PC-3 (cell line): ENCODE results near the gene CORO6. TPM values are rescaled to one million over a fixed set of nuclear protein-coding genes. Genes with fewer than 3 reads are reported as not detected.

Experiments
- ATAC-seq: fragments of 200-7000 bp; cut with Tn5 transposase; 2 replicates; pipeline ENCODE4 v1.9.1; 2020; ENCODE audit warnings: mild to moderate bottlenecking, moderate library complexity
- BruUV-seq: library from RNA; stranded (reverse); fragments of 400-500 nt; replicated peaks from 2 replicates; lab custom pipeline; 2021; lab: Mats Ljungman, UMichigan
- CTCF ChIA-PET: fragments of 300-600 bp; sonication (Branson Sonifier 250); formaldehyde crosslinking; loops from one replicate; lab custom pipeline; 2022; ENCODE audit warnings: antibody characterized with exemption; lab: Charles Lee
- POLR2A ChIA-PET: fragments of 300-600 bp; sonication (Branson Sonifier 250); formaldehyde crosslinking; loops from one replicate; lab custom pipeline; 2022; ENCODE audit warnings: antibody characterized with exemption; ENCODE audit not compliant: unreplicated experiment; lab: Charles Lee
- DNase-seq: peaks from one replicate; pipeline ENCODE4 v3.0.0-alpha.2; 2015
- H2AFZ ChIP-seq: fragments of 300-600 bp; sonication (generic); 2 replicates; pipeline ENCODE4 v1.6.0; 2016; ENCODE audit warnings: antibody characterized with exemption, low read length
- H3F3A ChIP-seq: fragments of 300-600 bp; sonication (generic); one replicate; pipeline ENCODE4 v1.6.0; 2017; ENCODE audit warnings: antibody characterized with exemption, low read length, control low read depth, mild to moderate bottlenecking; ENCODE audit not compliant: unreplicated experiment
- H3K27ac ChIP-seq: fragments of 300-600 bp; sonication (generic); 2 replicates; pipeline ENCODE4 v1.5.1; 2016; ENCODE audit warnings: mild to moderate bottlenecking, low read length
- H3K27me3 ChIP-seq: fragments of 300-600 bp; sonication (generic); 2 replicates; pipeline ENCODE4 v1.6.1; 2016; ENCODE audit warnings: low read length, mixed read lengths
- H3K36me3 ChIP-seq: fragments of 300-600 bp; sonication (generic); 2 replicates; pipeline ENCODE4 v1.6.1; 2016; ENCODE audit warnings: low read depth, mixed run types, low read length, mixed read lengths
- H3K4me1 ChIP-seq: fragments of 300-600 bp; sonication (generic); 2 replicates; pipeline ENCODE4 v1.5.1; 2016; ENCODE audit warnings: low read length; ENCODE audit not compliant: insufficient read depth
- H3K4me2 ChIP-seq: fragments of 300-600 bp; sonication (generic); 2 replicates; pipeline ENCODE4 v1.6.0; 2016; ENCODE audit warnings: low read length
- H3K4me3 ChIP-seq: fragments of 300-600 bp; sonication (generic); 2 replicates; pipeline ENCODE4 v1.5.1; 2016; ENCODE audit warnings: mild to moderate bottlenecking, low read length, mixed read lengths
- H3K79me2 ChIP-seq: fragments of 300-600 bp; sonication (generic); 2 replicates; pipeline ENCODE4 v1.6.1; 2017; ENCODE audit warnings: low read length, mixed read lengths
- H3K9ac ChIP-seq: fragments of 300-600 bp; sonication (generic); 2 replicates; pipeline ENCODE4 v1.6.0; 2016; ENCODE audit warnings: mild to moderate bottlenecking, low read length
- H3K9me2 ChIP-seq: fragments of 300-600 bp; sonication (generic); replicated peaks from 2 replicates; pipeline ENCODE4 v1.6.1; 2016; ENCODE audit warnings: mixed run types, low read length, mixed read lengths
- H3K9me3 ChIP-seq: fragments of 300-600 bp; sonication (generic); 2 replicates; pipeline ENCODE4 v1.6.1; 2016; ENCODE audit warnings: low read length, mixed read lengths
- H4K20me1 ChIP-seq: fragments of 300-600 bp; sonication (generic); 2 replicates; pipeline ENCODE4 v1.6.1; 2016; ENCODE audit warnings: low read length, mixed read lengths
- EZH2 ChIP-seq: fragments of 300-600 bp; sonication (generic); IDR thresholded peaks from one replicate; pipeline ENCODE4 v1.6.1; 2017; ENCODE audit warnings: antibody characterized with exemption, mild to moderate bottlenecking, low read length; ENCODE audit not compliant: unreplicated experiment
- EZH2phosphoT487 ChIP-seq: fragments of 300-600 bp; sonication (generic); IDR thresholded peaks from 2 replicates; pipeline ENCODE4 v1.6.1; 2018; ENCODE audit warnings: mild to moderate bottlenecking, antibody characterized with exemption, low read length, borderline replicate concordance
- intact Hi-C: fragments of 100-400 bp; cut with micrococcal nuclease; formaldehyde crosslinking; loops from 2 replicates; pipeline ENCODE4 v1.9.0; 2023
- total RNA-seq: library from RNA; depleted of rRNA; stranded (reverse); fragments of >200 nt; gene quantifications from 2 replicates; pipeline ENCODE4 v1.2.3, GENCODE V29; 2014
- TF ChIP-seq, protein P1 (sequence below): fragments of 300-600 bp; sonication (generic); conservative IDR thresholded peaks from 2 replicates; pipeline ENCODE4 v1.5.1; 2017; ENCODE audit warnings: antibody characterized with exemption, low read depth, mild to moderate bottlenecking, low read length

The CORO6 gene
- total RNA-seq, 1 experiment from 2014 or later, result 0.44 TPM

DNA sequence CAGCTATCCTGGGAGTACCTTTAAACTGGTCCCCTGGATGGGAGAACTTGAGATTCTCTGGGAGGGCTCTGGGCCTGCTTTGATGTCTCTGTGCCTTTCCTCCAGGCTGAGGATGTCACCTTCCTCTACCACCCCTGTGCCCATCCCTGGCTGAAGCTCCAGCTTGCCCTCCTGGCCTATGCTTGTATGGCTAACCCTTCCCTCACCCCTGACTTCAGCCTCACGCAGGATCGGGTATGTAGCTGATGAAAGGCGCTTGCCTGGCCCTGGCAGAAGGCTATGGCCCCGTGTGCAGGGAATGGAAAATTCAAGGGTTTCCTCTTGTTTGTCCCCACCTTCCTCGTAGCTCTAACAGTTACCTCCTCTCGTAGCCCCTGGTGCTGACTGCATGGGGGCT lies 51.2 kb downstream of the CORO6 start:
- Histone ChIP-seq H3K79me2 (no peaks in the 10 kb centered on the region), H3K36me3 (no peaks in the 10 kb centered on the region), H3K27ac (no peak overlapping the region), H3K27me3 (no peaks in the 10 kb centered on the region), H3K9me3 (no peaks in the 10 kb centered on the region), H4K20me1 (no peaks in the 10 kb centered on the region), H3K4me3 (no peak overlapping the region), H3K9me2 (no peaks in the 10 kb centered on the region), H3K4me2 (no peak overlapping the region), H3F3A (no peaks in the 10 kb centered on the region), H3K9ac (no peak overlapping the region), H2AFZ (no peak overlapping the region), H3K4me1 (peaks cover 7% of the 10 kb centered on the region; the same call in 1 of the 2 replicates)
- TF ChIP-seq EZH2phosphoT487 (no peak), EZH2 (no peak)
- TF ChIP-seq, protein P1, sequence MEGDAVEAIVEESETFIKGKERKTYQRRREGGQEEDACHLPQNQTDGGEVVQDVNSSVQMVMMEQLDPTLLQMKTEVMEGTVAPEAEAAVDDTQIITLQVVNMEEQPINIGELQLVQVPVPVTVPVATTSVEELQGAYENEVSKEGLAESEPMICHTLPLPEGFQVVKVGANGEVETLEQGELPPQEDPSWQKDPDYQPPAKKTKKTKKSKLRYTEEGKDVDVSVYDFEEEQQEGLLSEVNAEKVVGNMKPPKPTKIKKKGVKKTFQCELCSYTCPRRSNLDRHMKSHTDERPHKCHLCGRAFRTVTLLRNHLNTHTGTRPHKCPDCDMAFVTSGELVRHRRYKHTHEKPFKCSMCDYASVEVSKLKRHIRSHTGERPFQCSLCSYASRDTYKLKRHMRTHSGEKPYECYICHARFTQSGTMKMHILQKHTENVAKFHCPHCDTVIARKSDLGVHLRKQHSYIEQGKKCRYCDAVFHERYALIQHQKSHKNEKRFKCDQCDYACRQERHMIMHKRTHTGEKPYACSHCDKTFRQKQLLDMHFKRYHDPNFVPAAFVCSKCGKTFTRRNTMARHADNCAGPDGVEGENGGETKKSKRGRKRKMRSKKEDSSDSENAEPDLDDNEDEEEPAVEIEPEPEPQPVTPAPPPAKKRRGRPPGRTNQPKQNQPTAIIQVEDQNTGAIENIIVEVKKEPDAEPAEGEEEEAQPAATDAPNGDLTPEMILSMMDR, result no peak
- ChIA-PET POLR2A (no interaction called here), CTCF (no interaction called here)
- intact Hi-C loops, result no loop called here
- BruUV-seq, result no TSS peak
- no peak for ATAC-seq
- no peak for DNase-seq

DNA sequence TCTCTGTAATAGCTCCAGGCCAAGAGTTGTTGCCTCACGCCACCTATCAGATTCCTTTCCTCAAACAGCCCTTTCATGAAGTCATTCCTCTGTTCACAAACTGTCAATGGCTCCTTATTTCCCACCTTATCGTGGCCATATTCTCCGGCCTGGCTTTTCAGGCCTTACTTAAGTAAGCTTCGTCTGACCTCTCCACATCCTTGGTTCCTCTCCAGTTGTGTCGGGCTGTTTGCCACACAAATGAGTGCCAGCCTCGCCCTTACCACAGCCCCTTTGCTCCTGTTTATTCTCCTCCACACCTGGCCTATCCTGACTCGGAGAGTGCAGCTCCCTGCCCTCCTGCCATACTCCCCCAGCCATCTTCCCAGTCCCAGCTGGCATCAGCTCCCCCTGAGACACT lies 52.2 kb downstream of the CORO6 start:
- Histone ChIP-seq H3K79me2 (no peaks in the 10 kb centered on the region), H3K9ac (no peak overlapping the region), H2AFZ (no peak overlapping the region), H3K9me2 (no peaks in the 10 kb centered on the region), H3K4me3 (no peak overlapping the region), H4K20me1 (no peaks in the 10 kb centered on the region), H3F3A (no peaks in the 10 kb centered on the region), H3K9me3 (no peaks in the 10 kb centered on the region), H3K4me2 (no peak overlapping the region), H3K4me1 (peaks cover 7% of the 10 kb centered on the region; the same call in 1 of the 2 replicates), H3K27ac (no peak overlapping the region), H3K36me3 (no peaks in the 10 kb centered on the region), H3K27me3 (no peaks in the 10 kb centered on the region)
- ChIA-PET CTCF (no interaction called here), POLR2A (no interaction called here)
- TF ChIP-seq, protein P1, result no peak
- TF ChIP-seq EZH2, result no peak
- TF ChIP-seq EZH2phosphoT487, result no peak
- DNase-seq, result no peak
- intact Hi-C loops, result no loop called here
- BruUV-seq, result TSS peak; percentile 20
- no peak for ATAC-seq

DNA sequence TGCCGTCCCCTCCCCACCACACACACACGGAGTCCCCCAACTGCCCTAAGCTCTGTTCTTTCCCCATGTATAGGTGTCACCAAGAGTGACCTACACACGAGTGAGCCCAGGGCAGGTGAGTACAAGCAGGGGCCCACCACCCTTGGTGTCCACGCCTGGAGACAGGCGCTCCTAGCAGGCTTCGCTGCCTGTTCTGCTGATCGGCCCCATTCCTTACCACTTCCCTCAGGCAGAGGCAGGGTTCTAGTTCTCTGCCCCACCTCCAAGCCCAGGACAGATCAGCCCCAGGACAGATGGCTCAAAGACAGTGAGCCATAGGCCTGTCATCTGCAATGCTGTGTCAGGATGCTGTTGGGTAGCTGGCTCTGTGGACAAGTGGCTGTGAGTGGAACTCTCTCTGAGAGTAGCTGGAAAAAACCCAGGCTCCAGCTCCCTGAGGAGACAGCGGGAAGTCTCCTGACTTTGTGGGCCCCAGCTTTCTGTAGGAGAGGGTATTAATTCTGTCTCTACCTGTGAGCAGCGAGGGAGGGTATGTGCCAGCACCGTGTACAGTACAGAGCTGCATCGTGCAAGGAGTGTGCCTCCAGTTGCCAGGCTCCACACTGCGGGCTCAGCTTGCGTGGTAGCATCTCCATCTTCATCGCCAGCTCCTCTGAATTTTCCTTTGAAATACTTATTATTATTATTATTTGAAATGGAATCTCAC lies 53.3 kb downstream of the CORO6 start:
- intact Hi-C loops, result no loop called here
- no peaks in the 10 kb centered on the region for H3K27me3 ChIP-seq
- TF ChIP-seq, protein P1, result no peak
- TF ChIP-seq EZH2 (no peak), EZH2phosphoT487 (no peak)
- H3K9me2 ChIP-seq, result no peaks in the 10 kb centered on the region
- no peaks in the 10 kb centered on the region for H3K9me3 ChIP-seq
- no peak overlapping the region for H3K27ac ChIP-seq
- BruUV-seq, result TSS peak; percentile 35
- no peaks in the 10 kb centered on the region for H3F3A ChIP-seq
- H3K4me3 ChIP-seq, result peak overlapping the region; percentile 85
- POLR2A ChIA-PET, result no interaction called here
- no peaks in the 10 kb centered on the region for H4K20me1 ChIP-seq
- peaks cover 7% of the 10 kb centered on the region; the same call in 1 of the 2 replicates for H3K4me1 ChIP-seq
- H2AFZ ChIP-seq, result peak overlapping the region; percentile 88
- CTCF ChIA-PET, result interaction anchor here (0.7 to 0.9 kb wide), 2 partner anchors 12 to 48 kb away, joined by 3 read pairs; no protein-coding TSS in a partner anchor
- peak overlapping the region; percentile 91 for H3K4me2 ChIP-seq
- H3K79me2 ChIP-seq, result no peaks in the 10 kb centered on the region
- DNase-seq (peak; percentile 42), ATAC-seq (0 out of 2 replicates have a peak, but pooled peaks have one; percentile 0)
- peak overlapping the region; percentile 57; the same call in 1 of the 2 replicates for H3K9ac ChIP-seq
- no peaks in the 10 kb centered on the region for H3K36me3 ChIP-seq
